Panc1 (cell line): ENCODE data around the gene MAG.
A peak's percentile ranks its signal among the peaks of the same experiment; 100 is the strongest.

Source experiments
- CTCF ChIP-seq: fragments of 450-650 bp; IDR thresholded peaks from 2 replicates; pipeline ENCODE4 v1.5.1; 2017; ENCODE audit warnings: mild to moderate bottlenecking
- POLR2AphosphoS5 ChIP-seq: IDR thresholded peaks from 2 replicates; pipeline ENCODE4 v1.6.1; 2012; ENCODE audit warnings: mild to moderate bottlenecking, low read depth, low read length, moderate library complexity
- REST ChIP-seq, 2 experiments: IDR thresholded peaks; 2 replicates each; pipeline ENCODE4 v1.6.1; 2011 to 2012; ENCODE audit warnings: low read depth in 2 of 2, control low read depth in 1 of 2, low read length in 1 of 2, mild to moderate bottlenecking in 1 of 2, moderate library complexity in 1 of 2; ENCODE audit not compliant: insufficient read depth in 1 of 2

GRCh38 chr19:35264268-35265125, 27.5 kb upstream of the MAG start:
- TF ChIP-seq POLR2AphosphoS5 (peak; percentile 57; the same call in 1 of the 2 replicates), CTCF (no peak), REST (IDR thresholded peaks at IDR 0.05; ENCODE audit: insufficient read depth in 1 of 2, low read depth in 2 of 2, low read length in 1 of 2) (no peak)
